MCF 10A (cell line): Measurements from ENCODE around the gene OARD1. TPM values are rescaled to one million over a fixed set of nuclear protein-coding genes. Genes with fewer than 3 reads are reported as not detected.
"Not testable (repeated sequence)": the region's sequence is repeated elsewhere in the genome, so short reads cannot be mapped to it uniquely, and the experiment has no call there.

ENCODE experiments used
- Bru-seq: library from RNA; stranded (reverse); fragments of 400-500 nt; gene quantifications from one replicate; lab custom pipeline; 2021; lab: Mats Ljungman, UMichigan
- BruChase-seq, 2 experiments: library from RNA; stranded (reverse); fragments of 400-500 nt; gene quantifications; one replicate each; lab custom pipeline; 2021; lab: Mats Ljungman, UMichigan
- BruUV-seq: library from RNA; stranded (reverse); fragments of 400-500 nt; replicated peaks from 2 replicates; lab custom pipeline; 2021; lab: Mats Ljungman, UMichigan
- CTCF ChIA-PET: fragments of 300-600 bp; sonication (Branson Sonifier 250); formaldehyde crosslinking; extraction: SDS; loops from one replicate; lab custom pipeline; 2021; ENCODE audit warnings: antibody characterized with exemption, inconsistent platforms; lab: Yijun Ruan, JAX
- POLR2A ChIA-PET: fragments of 300-600, 350-650 bp; sonication (Branson Sonifier 250); formaldehyde crosslinking; extraction: SDS; loops from one replicate; lab custom pipeline; 2020; ENCODE audit warnings: antibody characterized with exemption, inconsistent platforms; lab: Yijun Ruan, JAX
- DNase-seq: peaks from one replicate; pipeline ENCODE4 v3.0.0-alpha.2; 2018; ENCODE audit not compliant: unreplicated experiment
- H3K27ac Mint-ChIP-seq: one replicate; pipeline ENCODE4 v1.8.0; 2022; ENCODE audit warnings: mild to moderate bottlenecking, low read depth, mixed read lengths; ENCODE audit not compliant: unreplicated experiment
- H3K27me3 Mint-ChIP-seq: one replicate; pipeline ENCODE4 v1.8.0; 2022; ENCODE audit warnings: mixed read lengths; ENCODE audit not compliant: insufficient read depth, unreplicated experiment
- H3K36me3 Mint-ChIP-seq: one replicate; pipeline ENCODE4 v1.8.0; 2022; ENCODE audit warnings: mild to moderate bottlenecking, moderate library complexity, mixed read lengths; ENCODE audit not compliant: insufficient read depth, unreplicated experiment
- H3K4me1 Mint-ChIP-seq: one replicate; pipeline ENCODE4 v1.8.0; 2022; ENCODE audit warnings: mixed read lengths; ENCODE audit not compliant: insufficient read depth, unreplicated experiment
- H3K4me3 Mint-ChIP-seq: one replicate; pipeline ENCODE4 v1.8.0; 2022; ENCODE audit warnings: mild to moderate bottlenecking, moderate library complexity, mixed read lengths; ENCODE audit not compliant: unreplicated experiment
- H3K9me3 Mint-ChIP-seq: one replicate; pipeline ENCODE4 v1.8.0; 2022; ENCODE audit warnings: mixed read lengths; ENCODE audit not compliant: unreplicated experiment
- CTCF ChIP-seq: fragments of 200-600 bp; IDR thresholded peaks from one replicate; pipeline ENCODE4 v1.8.0; 2022; ENCODE audit warnings: antibody characterized with exemption, mild to moderate bottlenecking; ENCODE audit not compliant: unreplicated experiment
- intact Hi-C: fragments of 100-400 bp; cut with micrococcal nuclease; formaldehyde crosslinking; loops from 2 replicates; pipeline ENCODE4 v1.14.1; 2022
- long read RNA-seq: library from polyadenylated mRNA; stranded (forward); transcript quantifications from one replicate; pipeline ENCODE4 v2.0.0, GENCODE V29; 2022
- total RNA-seq: library from RNA; stranded (reverse); gene quantifications from 2 replicates; pipeline ENCODE4 v1.2.3, GENCODE V29; 2022

The OARD1 gene
- 28.0 and 35.2 TPM in 2 replicates for total RNA-seq
- Bru-seq, nascent RNA, result percentile 60 among the genes with signal in this experiment
- BruChase-seq, experiment 1, labeled RNA remaining after a 6-hour chase, result percentile 69 among the genes with signal in this experiment
- BruChase-seq, experiment 2, labeled RNA remaining after a 2-hour chase, result percentile 65 among the genes with signal in this experiment
- long read RNA-seq, transcript OARD1-202 (6 exons, 1,337 nt), result minor isoform, 15 of 59 reads
- long read RNA-seq, transcript OARD1-203 (6 exons, 1,515 nt), result minor isoform, 6 of 59 reads
- long read RNA-seq, transcript OARD1-210 (6 exons, 3,330 nt), result major isoform, 22 of 59 reads
- long read RNA-seq, partial matches to known transcripts, result 2 of 59 reads
- long read RNA-seq, other reads (novel, unspliced or antisense), result 10 of 59 reads

GRCh38 chr6:41071923-41072835, at the start of gene OARD1:
OARD1 (minus strand) TSS chr6:41072356; CDS start chr6:41071634, 722 bp downstream.
- Mint-ChIP-seq H3K4me3 (peak within 1 kb of the TSS; percentile 85), H3K4me1 (peaks cover 32% of the 10 kb centered on the region), H3K27ac (peak within 1 kb of the TSS; percentile 95), H3K36me3 (peaks cover 28% of the 10 kb centered on the region), H3K27me3 (no peaks in the 10 kb centered on the region), H3K9me3 (no peaks in the 10 kb centered on the region)
- CTCF ChIA-PET, result interaction anchor here (0.6 to 1.5 kb wide), 8 partner anchors 12 to 1694 kb away, joined by 3 to 9 read pairs (median 3); partner anchors contain the start of gene UNC5CL
- BruUV-seq, result no TSS peak
- intact Hi-C loops, result loop anchor here (5.0 kb wide), 2 partner anchors 110 to 1725 kb away; no protein-coding TSS in a partner anchor
- no peak for TF ChIP-seq CTCF
- DNase-seq, result peak; percentile 99
- POLR2A ChIA-PET, result interaction anchor here (0.7 to 1.6 kb wide), 19 partner anchors 11 to 1645 kb away, joined by 3 to 12 read pairs (median 3); no protein-coding TSS in a partner anchor

GRCh38 chr6:41120058-41120457, 47.9 kb upstream of the OARD1 start:
- Mint-ChIP-seq H3K4me3 (no peak overlapping the region), H3K4me1 (no peaks in the 10 kb centered on the region), H3K9me3 (no peaks in the 10 kb centered on the region), H3K36me3 (peaks cover 9% of the 10 kb centered on the region), H3K27ac (no peak overlapping the region), H3K27me3 (no peaks in the 10 kb centered on the region)
- no peak for DNase-seq
- POLR2A ChIA-PET, result no interaction called here
- BruUV-seq, result no TSS peak
- intact Hi-C loops, result no loop called here
- TF ChIP-seq CTCF, result no peak
- CTCF ChIA-PET, result interaction anchor here (1.2 kb wide), 1 partner anchor 28 kb away, joined by 3 read pairs; no protein-coding TSS in a partner anchor

GRCh38 chr6:41119508-41119907, 47.4 kb upstream of the OARD1 start:
- Mint-ChIP-seq H3K4me1 (no peaks in the 10 kb centered on the region), H3K27ac (no peak overlapping the region), H3K36me3 (peaks cover 8% of the 10 kb centered on the region), H3K9me3 (no peaks in the 10 kb centered on the region), H3K27me3 (no peaks in the 10 kb centered on the region), H3K4me3 (no peak overlapping the region)
- intact Hi-C loops, result no loop called here
- no peak for DNase-seq
- no TSS peak for BruUV-seq
- TF ChIP-seq CTCF, result no peak
- CTCF ChIA-PET, result interaction anchor here (1.2 to 2.4 kb wide), 3 partner anchors 27 to 201 kb away, joined by 3 to 9 read pairs (median 3); no protein-coding TSS in a partner anchor
- POLR2A ChIA-PET, result no interaction called here

GRCh38 chr6:41115027-41115426, 42.9 kb upstream of the OARD1 start:
- POLR2A ChIA-PET, intact Hi-C loops, H3K9me3 Mint-ChIP-seq, H3K27me3 Mint-ChIP-seq, H3K27ac Mint-ChIP-seq, H3K4me3 Mint-ChIP-seq, DNase-seq, BruUV-seq, H3K4me1 Mint-ChIP-seq: not testable (repeated sequence)
- CTCF ChIA-PET, result interaction anchor here (1.3 kb wide), 1 partner anchor 67 kb away, joined by 4 read pairs; no protein-coding TSS in a partner anchor
- H3K36me3 Mint-ChIP-seq, result peaks cover 14% of the 10 kb centered on the region
